Cerebellar cortex (tissue), 1 donor: ENCODE data around the gene UBTF.

Experiments used
- DNase-seq: peaks from one replicate; pipeline ENCODE4 v3.0.0-alpha.2; 2015; ENCODE audit warnings: low spot score

UBTF gene, protein sequence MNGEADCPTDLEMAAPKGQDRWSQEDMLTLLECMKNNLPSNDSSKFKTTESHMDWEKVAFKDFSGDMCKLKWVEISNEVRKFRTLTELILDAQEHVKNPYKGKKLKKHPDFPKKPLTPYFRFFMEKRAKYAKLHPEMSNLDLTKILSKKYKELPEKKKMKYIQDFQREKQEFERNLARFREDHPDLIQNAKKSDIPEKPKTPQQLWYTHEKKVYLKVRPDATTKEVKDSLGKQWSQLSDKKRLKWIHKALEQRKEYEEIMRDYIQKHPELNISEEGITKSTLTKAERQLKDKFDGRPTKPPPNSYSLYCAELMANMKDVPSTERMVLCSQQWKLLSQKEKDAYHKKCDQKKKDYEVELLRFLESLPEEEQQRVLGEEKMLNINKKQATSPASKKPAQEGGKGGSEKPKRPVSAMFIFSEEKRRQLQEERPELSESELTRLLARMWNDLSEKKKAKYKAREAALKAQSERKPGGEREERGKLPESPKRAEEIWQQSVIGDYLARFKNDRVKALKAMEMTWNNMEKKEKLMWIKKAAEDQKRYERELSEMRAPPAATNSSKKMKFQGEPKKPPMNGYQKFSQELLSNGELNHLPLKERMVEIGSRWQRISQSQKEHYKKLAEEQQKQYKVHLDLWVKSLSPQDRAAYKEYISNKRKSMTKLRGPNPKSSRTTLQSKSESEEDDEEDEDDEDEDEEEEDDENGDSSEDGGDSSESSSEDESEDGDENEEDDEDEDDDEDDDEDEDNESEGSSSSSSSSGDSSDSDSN

DNA sequence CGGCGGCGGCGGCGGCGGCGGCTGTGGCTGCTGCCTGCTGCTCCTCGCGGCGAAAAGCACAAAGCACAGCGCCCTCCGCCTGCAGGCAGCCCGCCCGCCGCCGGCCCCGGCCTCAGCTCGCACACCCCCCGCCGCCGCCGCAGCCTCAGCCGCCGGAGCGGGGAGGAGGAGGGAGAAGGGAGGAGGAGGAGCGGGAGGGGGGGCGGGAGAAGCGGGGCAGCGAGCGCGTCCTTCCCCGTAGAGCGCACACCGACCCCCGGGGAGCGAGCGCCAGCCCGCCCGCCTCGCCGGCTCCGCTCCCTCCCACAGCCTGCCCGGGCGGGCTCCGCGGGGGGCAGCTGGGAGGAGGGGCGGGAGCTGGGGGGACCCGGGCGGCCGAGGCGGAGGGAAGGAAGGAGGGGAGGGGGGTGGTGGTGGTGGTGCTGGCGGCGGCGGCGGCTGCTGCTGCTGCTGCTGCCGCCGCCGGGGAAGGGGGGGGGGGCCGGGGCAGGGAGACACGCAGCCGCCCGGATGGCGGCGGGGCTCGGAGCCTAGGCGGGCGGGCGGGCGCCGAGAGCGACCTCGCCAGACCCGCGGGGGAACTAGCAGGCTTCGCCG is at the start of gene UBTF:
Gene UBTF (minus strand): TSS at position 60 of the 597 bp plus-strand sequence. CDS start 1,446 bp downstream, outside the sequence.
- DNase-seq = peak; percentile 47

- no peak for DNase-seq
Observed at GRCh38 chr17:44268709-44269534, 49.4 kb upstream of the UBTF start.

DNA sequence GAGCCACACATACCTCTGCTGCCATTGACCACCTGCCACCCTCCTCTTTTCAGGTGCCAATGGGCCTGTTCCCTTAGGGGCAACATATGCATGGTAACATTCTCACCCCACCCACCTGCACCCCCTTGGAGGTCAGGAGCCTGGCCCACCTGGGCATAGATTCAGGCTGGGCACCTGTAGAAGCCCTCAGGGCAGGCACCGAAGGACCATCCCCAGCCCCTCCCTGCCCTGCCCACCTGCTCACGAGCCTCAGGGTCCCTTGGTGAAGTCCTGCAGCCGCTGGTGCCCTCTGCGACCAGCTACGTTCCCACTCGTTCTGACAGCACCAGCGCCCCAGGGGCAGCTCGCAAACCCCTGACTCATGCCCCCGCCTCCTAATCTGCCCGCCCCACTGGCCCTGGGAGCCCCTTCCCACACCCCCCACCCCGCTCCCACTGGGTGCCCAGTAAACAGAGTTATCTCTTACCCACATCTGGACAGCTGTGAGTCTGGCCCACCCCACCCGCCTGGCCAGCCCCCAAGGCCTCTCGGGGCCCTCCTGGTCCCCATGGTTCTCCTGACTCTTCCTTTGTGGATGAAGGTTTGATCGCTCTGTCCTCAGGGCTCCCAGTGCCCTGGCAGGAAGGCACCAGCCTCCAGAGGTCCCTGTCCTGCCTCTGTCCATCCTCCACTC is 48.5 kb upstream of the UBTF start, which contains the start of gene SLC4A1:
Gene SLC4A1 (minus strand): TSS at position 318 of the 673 bp plus-strand sequence. CDS start 5,269 bp downstream, outside the sequence.
- no peak for DNase-seq

GRCh38 chr17:44267165-44267455 is 47.6 kb upstream of the UBTF start:
- no peak for DNase-seq

DNA sequence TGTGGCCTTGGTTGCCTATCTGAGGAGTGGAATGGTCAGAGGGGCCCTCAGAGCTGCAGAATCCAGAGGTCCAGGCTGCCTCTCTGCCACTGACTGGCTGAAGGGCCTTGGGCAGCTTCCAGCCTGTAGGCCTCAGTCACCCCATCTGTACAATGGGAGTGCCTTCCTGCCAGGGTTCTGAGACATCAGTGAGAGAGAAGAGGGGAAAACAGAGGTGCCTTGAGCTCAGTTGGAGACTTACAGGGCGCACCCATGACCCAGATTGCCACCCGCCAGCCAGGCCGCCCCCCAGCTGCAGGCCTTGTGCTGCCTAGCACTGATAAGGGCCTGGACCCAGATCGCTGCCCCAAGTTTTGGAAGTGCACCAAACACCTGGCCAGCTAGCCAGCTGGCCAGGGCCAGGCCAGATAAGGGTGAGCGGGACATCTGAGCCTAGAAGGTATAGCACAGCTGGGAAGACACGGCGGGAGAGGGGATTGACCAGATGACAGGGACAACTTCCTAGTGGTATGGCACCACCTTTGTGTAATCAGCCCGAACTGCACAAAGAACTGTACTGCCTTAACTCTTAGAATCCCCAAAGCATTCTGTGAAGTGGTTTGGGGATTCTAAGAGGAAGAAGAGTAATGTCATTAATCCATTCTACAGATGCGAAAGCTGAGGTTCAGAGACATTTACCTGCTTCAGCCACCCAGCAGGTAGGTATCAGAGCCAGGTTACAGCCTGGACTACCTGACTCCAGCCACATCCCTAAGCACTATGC is 47.1 kb upstream of the UBTF start:
- DNase-seq = peak; percentile 46

GRCh38 chr17:44263345-44263902 is 43.9 kb upstream of the UBTF start:
- DNase-seq = no peak

- no peak for DNase-seq
Observed at GRCh38 chr17:44262654-44263225, 43.3 kb upstream of the UBTF start.

DNA sequence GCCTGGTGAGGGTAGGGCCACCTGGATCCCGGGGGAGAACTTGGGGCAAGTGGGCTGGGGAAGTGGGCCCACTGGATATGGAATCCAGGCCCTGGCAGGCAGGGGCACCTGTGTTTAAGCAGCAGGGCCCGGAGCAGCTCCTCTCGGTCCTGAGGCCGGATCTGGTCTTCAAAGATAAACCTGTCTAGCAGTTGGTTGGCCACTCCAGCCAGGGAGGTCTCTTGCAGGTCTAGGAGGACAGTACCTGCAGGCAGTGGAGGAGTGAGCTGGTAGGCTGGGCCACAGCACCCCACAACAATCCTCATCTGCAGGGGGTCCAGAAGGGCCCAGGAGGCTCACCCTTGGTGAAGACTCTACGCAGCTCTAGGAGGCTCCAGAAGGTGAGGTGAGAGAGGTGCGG is 40.8 kb upstream of the UBTF start:
- DNase-seq = no peak

GRCh38 chr17:44258811-44259351 is 39.4 kb upstream of the UBTF start:
- DNase-seq = no peak

GRCh38 chr17:44257815-44258760 is 38.6 kb upstream of the UBTF start:
- DNase-seq = no peak

- no peak for DNase-seq
Observed at GRCh38 chr17:44256671-44257070, 37.2 kb upstream of the UBTF start.

GRCh38 chr17:44255915-44256314 is 36.4 kb upstream of the UBTF start:
- no peak for DNase-seq

GRCh38 chr17:44254361-44255095 is 35.1 kb upstream of the UBTF start:
- no peak for DNase-seq

GRCh38 chr17:44253006-44253405 is 33.5 kb upstream of the UBTF start:
- DNase-seq = no peak

GRCh38 chr17:44251062-44251461 is 31.6 kb upstream of the UBTF start:
- no peak for DNase-seq

- no peak for DNase-seq
Observed at GRCh38 chr17:44249501-44250246, 30.2 kb upstream of the UBTF start.
